Ascending aorta (tissue), 2 donors: ENCODE results near the gene GPSM1. TPM values are rescaled to one million over a fixed set of nuclear protein-coding genes. Genes with fewer than 3 reads are reported as not detected.

Experiments
- DNase-seq, 2 donors: peaks; one replicate each; pipeline ENCODE4 v3.0.0-alpha.2; 2019; ENCODE audit warnings: low spot score in 2 of 2
- H3K27ac ChIP-seq, 2 donors: fragments of 200-600 bp; sonication (generic); one replicate each; pipeline ENCODE4 v1.5.1; 2016 to 2017; ENCODE audit warnings: mild to moderate bottlenecking in 1 of 2
- H3K27me3 ChIP-seq: fragments of 200-600 bp; sonication (generic); one replicate; pipeline ENCODE4 v1.5.1; 2017
- H3K36me3 ChIP-seq, 2 donors: fragments of 200-600 bp; sonication (generic); one replicate each; pipeline ENCODE4 v1.5.1; 2016
- H3K4me1 ChIP-seq, 2 donors: fragments of 200-600 bp; sonication (generic); one replicate each; pipeline ENCODE4 v1.5.1; 2016 to 2017; ENCODE audit warnings: mild to moderate bottlenecking in 1 of 2
- H3K4me3 ChIP-seq, 2 donors: fragments of 200-600 bp; sonication (generic); one replicate each; pipeline ENCODE4 v1.5.1; 2016 to 2017; ENCODE audit warnings: mild to moderate bottlenecking in 1 of 2
- H3K9me3 ChIP-seq, 2 donors: fragments of 200-600 bp; sonication (generic); one replicate each; pipeline ENCODE4 v1.5.1; 2016
- CTCF ChIP-seq, 3 experiments: fragments of 200-600 bp in 2 of 3; fragments of 450-650 bp in 1 of 3; sonication (generic) in 2 of 3; IDR thresholded peaks; one replicate each; pipeline ENCODE4 v1.5.1; 2016 to 2019; ENCODE audit warnings: antibody characterized with exemption in 3 of 3, mild to moderate bottlenecking in 1 of 3, moderate library complexity in 1 of 3
- intact Hi-C: fragments of 100-400 bp; cut with DNase I; formaldehyde crosslinking; loops from one replicate; pipeline ENCODE4 v1.15.1; 2023
- total RNA-seq: library from RNA; depleted of rRNA; stranded (reverse); fragments of >200 nt; gene quantifications from one replicate; pipeline ENCODE4 v1.1.0, GENCODE V29; 2016

Gene GPSM1
- total RNA-seq, 1 donor from 2014 or later, result 85.1 TPM

- intact Hi-C loops, result no loop called here
- TF ChIP-seq CTCF (IDR thresholded peaks at IDR 0.05), result peak; percentile 66 to 77 (median 76)
- peaks cover 3 to 5% of the 10 kb centered on the region in 2 donors for H3K4me1 ChIP-seq
- H3K27ac ChIP-seq, result no peak overlapping the region
- H3K36me3 ChIP-seq, result peaks cover 22 to 41% of the 10 kb centered on the region in 2 donors
- H3K27me3 ChIP-seq, result no peaks in the 10 kb centered on the region
- H3K4me3 ChIP-seq, result no peak overlapping the region
- H3K9me3 ChIP-seq, result no peaks in the 10 kb centered on the region
- no peak for DNase-seq
Measured at GRCh38 chr9:136339173-136339957, 12.0 kb downstream of the GPSM1 start.

- Histone ChIP-seq H3K4me1 (peaks cover 6 to 8% of the 10 kb centered on the region in 2 donors), H3K27ac (no peak overlapping the region), H3K27me3 (no peaks in the 10 kb centered on the region), H3K9me3 (no peaks in the 10 kb centered on the region), H3K4me3 (no peak overlapping the region), H3K36me3 (peaks cover 18 to 41% of the 10 kb centered on the region in 2 donors)
- intact Hi-C loops, result no loop called here
- DNase-seq, result no peak
- TF ChIP-seq CTCF (IDR thresholded peaks at IDR 0.05), result no peak
Measured at GRCh38 chr9:136339958-136340310, 12.6 kb downstream of the GPSM1 start.

- Histone ChIP-seq H3K9me3 (no peaks in the 10 kb centered on the region), H3K27me3 (no peaks in the 10 kb centered on the region), H3K4me1 (peaks cover 6 to 12% of the 10 kb centered on the region in 2 donors), H3K27ac (no peak overlapping the region), H3K4me3 (no peak overlapping the region), H3K36me3 (peaks cover 18 to 41% of the 10 kb centered on the region in 2 donors)
- TF ChIP-seq CTCF (IDR thresholded peaks at IDR 0.05), result no peak
- no peak for DNase-seq
- intact Hi-C loops, result no loop called here
Measured at GRCh38 chr9:136340356-136341041, 13.2 kb downstream of the GPSM1 start.

- H3K4me3 ChIP-seq, result no peak overlapping the region
- DNase-seq, result no peak
- no peaks in the 10 kb centered on the region for H3K9me3 ChIP-seq
- no peaks in the 10 kb centered on the region for H3K27me3 ChIP-seq
- peaks cover 8 to 17% of the 10 kb centered on the region in 2 donors for H3K4me1 ChIP-seq
- intact Hi-C loops, result no loop called here
- H3K36me3 ChIP-seq, result peaks cover 18 to 40% of the 10 kb centered on the region in 2 donors
- TF ChIP-seq CTCF (IDR thresholded peaks at IDR 0.05), result no peak
- H3K27ac ChIP-seq, result peak overlapping the region in 1 of 2 donors; percentile 11
Measured at GRCh38 chr9:136341042-136341655, 13.8 kb downstream of the GPSM1 start.

GRCh38 chr9:136341769-136342168 lies 14.4 kb downstream of the GPSM1 start:
- peak overlapping the region; percentile 10 to 11 for H3K27ac ChIP-seq
- no peaks in the 10 kb centered on the region for H3K9me3 ChIP-seq
- peaks cover 15 to 23% of the 10 kb centered on the region in 2 donors for H3K4me1 ChIP-seq
- DNase-seq, result no peak
- peaks cover 18 to 33% of the 10 kb centered on the region in 2 donors for H3K36me3 ChIP-seq
- H3K27me3 ChIP-seq, result no peaks in the 10 kb centered on the region
- no peak for TF ChIP-seq CTCF (IDR thresholded peaks at IDR 0.05)
- intact Hi-C loops, result no loop called here
- peak overlapping the region in 1 of 2 donors; percentile 59 for H3K4me3 ChIP-seq
